Activated CD8-positive, alpha-beta memory T cell treated with anti-CD3 and anti-CD28 coated beads, Interleukin-2, amount 50 U/mL, for 24 hours (primary cell): ENCODE measurements around the gene NUDT17.
"Not testable (repeated sequence)": the region's sequence is repeated elsewhere in the genome, so short reads cannot be mapped to it uniquely, and the experiment has no call there.

Experiments
- DNase-seq: peaks from one replicate; pipeline ENCODE4 v3.0.0-alpha.2; 2020; ENCODE audit errors: extremely low read depth

NUDT17 gene

GRCh38 chr1:145845514-145846161 is at the start of gene NUDT17:
Gene NUDT17 (plus strand): TSS chr1:145845630. CDS start chr1:145845641, 11 bp downstream.
- DNase-seq = peak; percentile 28

GRCh38 chr1:145796753-145797152 is 48.7 kb upstream of the NUDT17 start:
- no peak for DNase-seq

GRCh38 chr1:145799806-145800205 is 45.6 kb upstream of the NUDT17 start:
- no peak for DNase-seq

GRCh38 chr1:145804235-145805045 is 41.0 kb upstream of the NUDT17 start:
- DNase-seq = no peak

GRCh38 chr1:145805057-145805456 is 40.4 kb upstream of the NUDT17 start:
- DNase-seq = no peak

GRCh38 chr1:145806408-145806807 is 39.0 kb upstream of the NUDT17 start:
- no peak for DNase-seq

GRCh38 chr1:145806844-145807243 is 38.6 kb upstream of the NUDT17 start:
- DNase-seq = no peak

- DNase-seq = not testable (repeated sequence)
These were observed 32.2 kb upstream of the NUDT17 start for GRCh38 chr1:145812977-145813810.

- not testable (repeated sequence) for DNase-seq
These were observed 27.3 kb upstream of the NUDT17 start for GRCh38 chr1:145818095-145818494.

- not testable (repeated sequence) for DNase-seq
These were observed 22.6 kb upstream of the NUDT17 start for GRCh38 chr1:145822779-145823331.

- DNase-seq = peak; percentile 66
These were observed 21.6 kb upstream of the NUDT17 start, which contains the start of the genes POLR3C and RNF115 for GRCh38 chr1:145823565-145824498. Gene POLR3C (plus strand): TSS chr1:145824200. CDS start chr1:145825777, 1,577 bp downstream. Gene RNF115 (minus strand): TSS chr1:145824095. CDS start chr1:145823873, 222 bp downstream.

GRCh38 chr1:145824499-145824842 is 21.0 kb upstream of the NUDT17 start:
- no peak for DNase-seq

GRCh38 chr1:145826030-145826429 is 19.4 kb upstream of the NUDT17 start:
- no peak for DNase-seq

GRCh38 chr1:145827966-145828365 is 17.5 kb upstream of the NUDT17 start:
- no peak for DNase-seq

- DNase-seq = no peak
These were observed 16.9 kb upstream of the NUDT17 start for GRCh38 chr1:145828367-145829026.

- DNase-seq = not testable (repeated sequence)
These were observed 14.6 kb upstream of the NUDT17 start for GRCh38 chr1:145830810-145831209.

GRCh38 chr1:145837656-145838055 is 7.8 kb upstream of the NUDT17 start:
- DNase-seq = no peak

- no peak for DNase-seq
These were observed 2.4 kb upstream of the NUDT17 start for GRCh38 chr1:145843031-145843430.

- no peak for DNase-seq
These were observed 301 bp upstream of the NUDT17 start for GRCh38 chr1:145845144-145845513.

- no peak for DNase-seq
These were observed 777 bp downstream of the NUDT17 start for GRCh38 chr1:145846201-145846612.
